Transverse colon (tissue), 3 donors: ENCODE data around the gene TPTE.
"Not testable (repeated sequence)": the region's sequence is repeated elsewhere in the genome, so short reads cannot be mapped to it uniquely, and the experiment has no call there.

Experiments
- POLR2A ChIP-seq: fragments of 450-650 bp; IDR thresholded peaks from one replicate; pipeline ENCODE4 v1.6.1; 2016; ENCODE audit warnings: antibody characterized with exemption, mild to moderate bottlenecking, moderate library complexity
- POLR2AphosphoS5 ChIP-seq, 3 donors: sonication (generic); formaldehyde crosslinking; IDR thresholded peaks; one replicate each; pipeline ENCODE4 v1.6.1; 2016; ENCODE audit warnings: antibody characterized with exemption in 3 of 3

DNA sequence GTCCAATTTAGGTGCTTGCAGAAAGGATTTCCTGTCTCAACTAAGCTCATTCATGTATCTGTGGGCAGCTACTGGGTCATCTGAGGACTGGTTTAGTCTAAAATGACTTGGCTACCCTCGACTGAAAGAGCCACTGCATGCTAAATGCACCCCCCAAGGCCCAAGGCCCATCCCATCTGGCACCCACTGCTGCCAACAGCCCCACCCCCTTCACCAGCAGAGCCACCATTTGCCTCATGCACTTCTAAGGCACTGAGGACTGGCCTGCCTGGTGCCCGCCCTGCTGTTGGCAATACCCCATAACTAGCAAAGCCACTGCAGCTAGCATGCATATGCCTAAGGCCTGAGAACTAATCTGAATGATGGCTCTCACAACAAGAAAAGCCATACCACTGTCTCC lies 49.4 kb downstream of the TPTE start:
- TF ChIP-seq POLR2AphosphoS5 (IDR thresholded peaks at IDR 0.05); POLR2A: not testable (repeated sequence)
